CD4-positive, alpha-beta T cell treated with Interleukin-6 for 4 hours (primary cell): ENCODE measurements around the gene ADAP1.

Experiments used
- DNase-seq: peaks from one replicate; pipeline ENCODE4 v3.0.0-alpha.2; 2020; ENCODE audit warnings: mixed read lengths

The ADAP1 gene

DNA sequence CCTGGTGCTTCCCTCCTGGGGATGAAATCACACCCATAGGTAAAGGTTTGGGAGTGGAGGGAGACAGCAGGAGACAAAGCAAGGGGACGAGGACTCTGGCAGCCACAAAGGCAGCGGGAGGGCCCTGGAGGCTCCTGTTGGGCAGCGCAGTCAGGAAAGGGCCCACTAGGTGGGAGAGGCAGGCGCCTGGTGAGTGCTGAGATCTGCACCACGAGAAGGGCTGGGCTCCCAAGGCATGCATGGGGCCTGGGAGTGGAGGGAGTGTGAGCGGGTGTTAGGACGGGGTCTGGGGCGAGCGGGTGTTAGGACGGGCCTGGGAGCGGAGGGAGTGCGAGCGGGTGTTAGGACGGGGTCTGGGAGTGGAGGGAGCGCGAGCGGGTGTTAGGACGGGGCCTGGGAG is 65.1 kb downstream of the ADAP1 start:
- no peak for DNase-seq

DNA sequence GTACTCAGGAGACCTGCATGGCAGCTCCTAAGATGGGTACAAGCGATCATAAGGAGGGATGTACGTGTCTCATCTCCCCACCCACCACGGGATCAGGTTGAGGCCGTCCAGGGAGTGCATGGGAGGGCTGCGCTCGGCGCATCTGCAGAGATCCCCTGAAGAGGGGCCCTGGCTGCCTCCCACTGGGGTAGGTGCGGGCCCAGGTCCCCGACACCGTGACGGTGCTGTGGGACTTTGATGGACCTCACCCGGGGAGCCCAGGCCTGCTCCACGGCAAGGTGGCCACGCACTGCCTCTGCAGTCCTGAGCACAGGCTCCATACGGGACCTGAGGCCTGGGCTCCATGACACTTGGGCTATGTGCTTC is 65.5 kb downstream of the ADAP1 start:
- DNase-seq = no peak

- DNase-seq = no peak
These were observed 66.1 kb downstream of the ADAP1 start for GRCh38 chr7:888081-889024.

DNA sequence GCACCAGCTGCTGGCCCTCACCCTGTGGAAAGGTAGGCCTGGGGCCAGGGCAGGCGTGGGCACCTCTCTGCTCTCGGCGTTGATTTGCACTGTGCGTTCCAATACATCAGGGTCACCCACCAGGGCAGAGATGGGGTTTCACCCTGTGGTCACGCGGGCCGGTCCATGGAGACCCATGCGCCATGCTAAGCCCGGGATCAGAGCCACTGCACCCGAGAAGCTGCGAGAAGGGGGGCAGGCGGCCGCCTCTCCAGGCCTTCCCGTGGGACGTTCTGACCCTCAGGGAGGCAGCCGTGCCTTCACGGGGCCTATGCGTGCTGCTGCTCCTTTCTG is 67.0 kb downstream of the ADAP1 start:
- DNase-seq = no peak

DNA sequence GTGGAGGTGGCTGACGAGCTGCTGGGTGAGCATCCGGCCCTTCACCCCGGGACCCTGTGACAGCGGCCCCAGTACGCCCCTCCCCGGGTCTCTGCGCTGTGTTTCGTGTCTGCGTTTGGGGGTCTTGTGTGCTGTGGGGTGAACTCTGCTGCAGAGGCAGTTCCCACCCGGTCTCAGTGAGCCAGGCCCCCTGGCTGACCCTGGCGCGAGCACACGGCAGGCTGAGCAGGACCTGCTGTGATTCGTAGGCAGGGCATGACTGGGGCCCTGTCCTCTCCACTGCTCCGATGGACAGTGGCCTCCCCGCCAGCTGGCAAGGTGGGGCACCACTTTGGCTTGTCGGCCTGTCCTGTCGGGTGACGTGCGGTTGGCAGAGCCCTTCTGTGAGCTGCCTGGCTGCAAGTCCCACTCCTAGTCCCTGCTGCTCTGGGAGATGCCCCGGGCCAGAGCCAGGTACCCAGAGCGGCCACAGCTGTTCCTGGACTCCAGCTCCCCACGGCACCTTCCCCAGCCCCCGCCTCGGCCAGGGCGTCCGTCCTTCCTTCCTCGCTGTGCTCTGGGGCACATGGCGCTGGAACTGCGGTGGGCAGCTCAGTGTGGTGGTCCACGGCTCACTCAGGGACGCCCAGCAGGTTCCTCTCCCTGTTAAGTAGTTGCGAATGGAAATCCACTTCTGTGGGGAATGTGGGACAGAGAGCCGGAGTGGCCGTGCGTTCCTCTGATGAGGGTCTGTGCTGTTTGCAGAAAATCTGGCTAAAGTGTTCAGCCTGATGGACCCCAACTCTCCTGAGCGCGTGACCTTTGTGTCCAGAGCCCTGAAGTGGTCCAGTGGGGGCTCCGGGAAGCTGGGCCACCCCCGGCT is 67.6 kb downstream of the ADAP1 start:
- DNase-seq = no peak

GRCh38 chr7:885893-886625 is 68.4 kb downstream of the ADAP1 start:
- DNase-seq = no peak

DNA sequence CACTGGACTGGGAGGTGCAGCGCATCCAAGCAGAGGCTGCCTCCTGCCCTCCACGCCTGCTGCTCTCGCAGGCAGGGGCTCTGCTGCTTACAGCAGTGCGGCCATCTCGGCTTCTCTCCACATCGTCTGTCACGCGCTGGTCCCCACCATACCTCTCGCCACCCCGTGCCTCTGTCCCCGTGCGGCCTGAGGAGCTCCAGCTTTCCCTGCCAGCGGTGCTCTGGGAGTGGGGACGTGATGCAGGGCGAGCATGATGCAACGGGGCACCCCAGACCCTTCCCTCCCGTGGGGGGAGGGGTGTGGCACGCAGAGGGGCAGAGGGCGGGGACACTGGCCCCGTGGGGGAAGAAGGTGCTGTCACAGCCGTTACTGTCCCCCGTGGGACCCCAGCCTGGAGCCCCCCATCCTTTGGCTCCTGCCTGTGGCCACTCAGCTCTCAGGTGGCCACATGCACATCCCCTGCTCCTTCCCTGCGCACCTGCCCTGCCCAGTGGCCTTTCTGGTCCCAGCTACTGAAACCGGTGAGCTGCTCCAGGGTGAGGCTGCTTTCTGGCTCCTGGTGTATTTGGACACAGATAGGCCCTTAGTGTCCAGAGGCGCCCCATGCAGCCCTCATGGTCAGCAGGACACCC is 69.1 kb downstream of the ADAP1 start:
- no peak for DNase-seq

- DNase-seq = no peak
These were observed 70.1 kb downstream of the ADAP1 start for GRCh38 chr7:884191-885003.

GRCh38 chr7:883055-884021 is 71.1 kb downstream of the ADAP1 start:
- no peak for DNase-seq

DNA sequence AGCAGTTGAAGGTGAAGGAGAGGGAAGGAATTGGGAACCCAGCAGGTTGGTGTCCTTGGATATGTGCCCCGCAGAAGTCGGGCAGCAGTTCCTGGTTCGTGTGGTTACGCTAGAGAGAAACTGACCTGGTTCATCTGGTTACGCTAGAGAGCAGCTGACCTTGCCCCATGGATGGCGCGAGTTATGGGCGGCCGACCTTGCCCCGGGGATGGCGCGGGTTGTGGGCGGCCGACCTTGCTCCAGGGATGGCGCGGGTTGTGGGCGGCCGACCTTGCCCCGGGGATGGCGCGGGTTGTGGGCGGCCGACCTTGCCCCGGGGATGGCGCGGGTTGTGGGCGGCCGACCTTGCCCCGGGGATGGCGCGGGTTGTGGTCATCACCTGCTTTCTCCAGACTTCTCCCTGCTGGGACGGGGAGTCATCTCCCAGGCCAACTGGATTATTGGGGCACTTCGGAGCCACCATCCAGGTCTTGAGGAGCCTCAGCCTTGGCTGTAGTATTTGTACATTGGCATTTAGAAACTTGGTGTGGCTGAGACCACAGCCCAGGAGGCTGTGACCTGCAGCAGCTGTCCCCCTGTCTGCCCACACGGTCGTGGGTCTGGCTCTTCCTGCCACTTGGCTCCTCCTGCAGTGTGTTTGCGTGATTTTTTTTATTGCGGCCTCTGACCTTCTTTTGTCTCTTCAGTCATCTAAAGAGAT is 72.0 kb downstream of the ADAP1 start:
- DNase-seq = no peak

GRCh38 chr7:881441-882234 is 72.8 kb downstream of the ADAP1 start:
- no peak for DNase-seq

GRCh38 chr7:880450-880849 is 74.0 kb downstream of the ADAP1 start:
- no peak for DNase-seq

GRCh38 chr7:879706-880105 is 74.8 kb downstream of the ADAP1 start:
- no peak for DNase-seq

DNA sequence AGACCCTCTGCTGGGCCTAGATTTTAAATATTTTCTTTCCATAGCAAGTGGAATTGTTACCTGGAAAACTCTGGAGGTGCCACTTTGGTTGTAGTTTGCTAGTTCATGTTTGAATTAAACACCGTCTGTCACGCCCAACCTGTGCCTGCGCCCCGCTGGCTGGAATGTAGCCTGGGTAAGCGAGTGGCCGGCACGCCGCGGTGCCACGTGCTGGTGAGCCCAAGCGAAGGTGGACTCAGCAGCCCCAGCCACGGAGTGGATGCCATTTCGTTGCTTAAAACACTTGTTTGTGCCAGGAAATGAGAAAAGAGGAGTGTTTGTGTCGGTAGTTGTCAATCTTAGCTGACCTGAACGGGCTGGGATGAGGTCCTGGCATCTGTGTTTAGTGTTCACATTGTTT is 75.4 kb downstream of the ADAP1 start:
- no peak for DNase-seq

GRCh38 chr7:877312-878232 is 76.9 kb downstream of the ADAP1 start:
- DNase-seq = no peak

DNA sequence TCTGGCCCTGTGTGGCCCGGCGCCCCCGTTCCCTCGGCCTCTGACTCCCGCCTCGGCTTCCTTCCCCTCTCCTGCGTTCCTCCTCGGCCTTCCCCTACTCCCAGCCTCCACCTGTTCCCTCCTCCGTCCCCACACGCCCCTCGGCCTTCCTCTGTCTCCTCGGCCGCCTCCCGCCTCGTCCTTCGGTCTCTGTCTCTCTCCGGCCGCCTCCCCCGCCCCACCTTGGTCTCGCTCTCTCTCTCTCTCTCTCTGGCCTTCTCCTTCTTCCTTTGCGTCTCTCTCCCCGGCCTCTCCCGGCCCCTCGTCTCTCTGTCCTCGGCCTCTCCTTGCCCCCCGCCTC is 77.5 kb downstream of the ADAP1 start:
- no peak for DNase-seq

DNA sequence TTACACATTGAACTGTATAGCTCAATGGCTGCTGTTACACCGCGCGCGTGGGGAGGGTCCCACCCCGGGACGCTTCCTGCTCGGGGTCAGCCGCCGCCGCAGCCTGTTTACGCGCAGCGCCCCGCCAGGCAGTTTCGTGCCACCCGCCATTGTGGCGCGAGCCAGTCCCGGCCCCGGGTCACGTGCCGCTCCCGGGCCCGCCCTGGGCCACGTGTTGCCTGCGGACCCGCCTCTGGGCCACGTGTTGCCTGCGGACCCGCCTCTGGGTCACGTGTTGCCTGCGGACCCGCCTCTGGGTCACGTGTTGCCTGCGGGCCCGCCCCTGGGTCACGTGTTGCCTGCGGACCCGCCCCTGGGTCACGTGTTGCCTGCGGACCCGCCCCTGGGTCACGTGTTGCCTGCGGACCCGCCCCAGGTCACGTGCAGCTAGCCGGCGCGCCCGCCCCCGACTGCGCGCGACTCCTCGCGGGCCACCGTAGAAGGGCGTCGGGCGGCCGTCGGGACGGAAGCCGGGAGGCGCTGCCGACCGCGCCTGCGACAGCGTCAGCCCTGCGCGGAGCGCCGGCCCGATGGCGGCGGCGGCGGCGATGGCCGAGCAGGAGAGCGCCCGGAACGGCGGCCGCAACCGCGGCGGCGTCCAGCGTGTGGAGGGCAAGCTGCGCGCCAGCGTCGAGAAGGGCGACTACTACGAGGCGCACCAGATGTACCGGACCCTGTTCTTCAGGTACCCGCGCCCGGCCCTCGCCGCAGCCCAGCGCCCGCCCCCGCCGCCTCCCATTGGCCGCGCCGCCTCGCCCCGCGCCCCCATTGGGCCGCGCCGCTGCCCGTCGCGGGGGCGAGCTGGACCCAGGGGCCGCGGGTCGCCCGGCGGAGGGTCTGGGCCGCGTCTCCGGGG is 78.2 kb downstream of the ADAP1 start, which contains the start of gene GET4:
Gene GET4 (plus strand): TSS at position 478 of the 895 bp plus-strand sequence. CDS start 92 bp downstream, at position 570.
- DNase-seq = peak; percentile 96
